Mucosa of rectum (tissue), 2 donors: ENCODE measurements around the gene C3orf52.
A peak's percentile ranks its signal among the peaks of the same experiment; 100 is the strongest.

Source experiments
- H3K27ac ChIP-seq, 2 donors: one replicate each; pipeline ENCODE4 v1.7.0; 2013; ENCODE audit warnings: inconsistent platforms in 2 of 2, low read depth in 2 of 2, low read length in 2 of 2
- H3K27me3 ChIP-seq, 2 donors: one replicate each; pipeline ENCODE4 v1.7.0; 2013; ENCODE audit warnings: low read length in 2 of 2; ENCODE audit not compliant: control insufficient read depth in 2 of 2, insufficient read depth in 2 of 2
- H3K36me3 ChIP-seq, 2 donors: one replicate each; pipeline ENCODE4 v1.7.0; 2013; ENCODE audit warnings: low read length in 2 of 2; ENCODE audit not compliant: control insufficient read depth in 2 of 2, insufficient read depth in 2 of 2
- H3K4me1 ChIP-seq, 2 donors: one replicate each; pipeline ENCODE4 v1.7.0; 2013; ENCODE audit warnings: low read length in 2 of 2, mild to moderate bottlenecking in 1 of 2; ENCODE audit not compliant: control insufficient read depth in 2 of 2, insufficient read depth in 2 of 2
- H3K4me3 ChIP-seq, 2 donors: one replicate each; pipeline ENCODE4 v1.7.0; 2013; ENCODE audit warnings: low read length in 2 of 2
- H3K9ac ChIP-seq, 2 donors: one replicate each; pipeline ENCODE4 v1.7.0; 2013; ENCODE audit warnings: low read length in 2 of 2, low read depth in 1 of 2, mild to moderate bottlenecking in 1 of 2
- H3K9me3 ChIP-seq, 2 donors: one replicate each; pipeline ENCODE4 v1.7.0; 2013; ENCODE audit warnings: low read length in 2 of 2; ENCODE audit not compliant: control insufficient read depth in 2 of 2
- donor health status: healthy.
- donor health status: Normal muscosa, but diverticular disease.

C3orf52 gene

GRCh38 chr3:112117415-112117814, 31.2 kb downstream of the C3orf52 start:
- peaks cover 15 to 39% of the 10 kb centered on the region in 2 donors for H3K36me3 ChIP-seq
- peaks cover 0 to 2% of the 10 kb centered on the region in 2 donors for H3K4me1 ChIP-seq
- no peak overlapping the region for H3K4me3 ChIP-seq
- no peaks in the 10 kb centered on the region for H3K9me3 ChIP-seq
- peak overlapping the region in 1 of 2 donors; percentile 6 for H3K27ac ChIP-seq
- no peaks in the 10 kb centered on the region for H3K27me3 ChIP-seq
- no peak overlapping the region for H3K9ac ChIP-seq

- Histone ChIP-seq H3K27me3 (no peaks in the 10 kb centered on the region), H3K4me3 (no peak overlapping the region), H3K9me3 (no peaks in the 10 kb centered on the region), H3K9ac (no peak overlapping the region), H3K4me1 (peaks cover 0 to 2% of the 10 kb centered on the region in 2 donors), H3K36me3 (peaks cover 15 to 38% of the 10 kb centered on the region in 2 donors), H3K27ac (peak overlapping the region in 1 of 2 donors; percentile 6)
These were observed 31.8 kb downstream of the C3orf52 start for GRCh38 chr3:112117841-112118571.

GRCh38 chr3:112119962-112120836, 34.0 kb downstream of the C3orf52 start:
- Histone ChIP-seq H3K27me3 (no peaks in the 10 kb centered on the region), H3K4me1 (peaks cover 0 to 2% of the 10 kb centered on the region in 2 donors), H3K9ac (no peak overlapping the region), H3K9me3 (no peaks in the 10 kb centered on the region), H3K4me3 (no peak overlapping the region), H3K27ac (no peak overlapping the region), H3K36me3 (peaks cover 14 to 23% of the 10 kb centered on the region in 2 donors)

- H3K4me1 ChIP-seq = peaks cover 0 to 2% of the 10 kb centered on the region in 2 donors
- peaks cover 14 to 19% of the 10 kb centered on the region in 2 donors for H3K36me3 ChIP-seq
- no peak overlapping the region for H3K27ac ChIP-seq
- H3K27me3 ChIP-seq = no peaks in the 10 kb centered on the region
- H3K4me3 ChIP-seq = no peak overlapping the region
- H3K9me3 ChIP-seq = no peaks in the 10 kb centered on the region
- H3K9ac ChIP-seq = no peak overlapping the region
These were observed 35.7 kb downstream of the C3orf52 start for GRCh38 chr3:112121577-112122547.

- H3K9ac ChIP-seq = no peak overlapping the region
- peaks cover 11 to 14% of the 10 kb centered on the region in 2 donors for H3K36me3 ChIP-seq
- no peak overlapping the region for H3K4me3 ChIP-seq
- H3K27ac ChIP-seq = no peak overlapping the region
- H3K4me1 ChIP-seq = peaks cover 0 to 2% of the 10 kb centered on the region in 2 donors
- no peaks in the 10 kb centered on the region for H3K27me3 ChIP-seq
- H3K9me3 ChIP-seq = no peaks in the 10 kb centered on the region
These were observed 36.7 kb downstream of the C3orf52 start for GRCh38 chr3:112122870-112123269.

GRCh38 chr3:112123548-112123947, 37.4 kb downstream of the C3orf52 start:
- no peak overlapping the region for H3K27ac ChIP-seq
- H3K9me3 ChIP-seq = no peaks in the 10 kb centered on the region
- H3K27me3 ChIP-seq = no peaks in the 10 kb centered on the region
- peaks cover 13 to 14% of the 10 kb centered on the region in 2 donors for H3K36me3 ChIP-seq
- H3K4me1 ChIP-seq = peaks cover 0 to 2% of the 10 kb centered on the region in 2 donors
- H3K9ac ChIP-seq = no peak overlapping the region
- no peak overlapping the region for H3K4me3 ChIP-seq

GRCh38 chr3:112124907-112125607, 38.9 kb downstream of the C3orf52 start:
- peaks cover 8 to 16% of the 10 kb centered on the region in 2 donors for H3K36me3 ChIP-seq
- no peak overlapping the region for H3K4me3 ChIP-seq
- no peaks in the 10 kb centered on the region for H3K4me1 ChIP-seq
- no peak overlapping the region for H3K9ac ChIP-seq
- H3K27ac ChIP-seq = no peak overlapping the region
- H3K9me3 ChIP-seq = no peaks in the 10 kb centered on the region
- no peaks in the 10 kb centered on the region for H3K27me3 ChIP-seq

GRCh38 chr3:112126511-112126911, 40.3 kb downstream of the C3orf52 start:
- H3K27ac ChIP-seq = no peak overlapping the region
- no peaks in the 10 kb centered on the region for H3K9me3 ChIP-seq
- no peaks in the 10 kb centered on the region for H3K4me1 ChIP-seq
- peaks cover 3 to 11% of the 10 kb centered on the region in 2 donors for H3K36me3 ChIP-seq
- no peak overlapping the region for H3K4me3 ChIP-seq
- H3K27me3 ChIP-seq = no peaks in the 10 kb centered on the region
- no peak overlapping the region for H3K9ac ChIP-seq
